Kidney epithelial cell (primary cell): ENCODE data around the gene CRHR2. TPM values are rescaled to one million over a fixed set of nuclear protein-coding genes. Genes with fewer than 3 reads are reported as not detected.

Experiments
- DNase-seq: peaks from one replicate; pipeline ENCODE4 v3.0.0-alpha.2; 2010; ENCODE audit warnings: low read depth
- H3K27me3 ChIP-seq: 2 replicates; pipeline ENCODE4 v1.6.0; 2011; ENCODE audit warnings: low read length; ENCODE audit not compliant: control insufficient read depth, insufficient read depth
- H3K36me3 ChIP-seq: 2 replicates; pipeline ENCODE4 v1.5.1; 2011; ENCODE audit warnings: low read length; ENCODE audit not compliant: control insufficient read depth, insufficient read depth
- H3K4me3 ChIP-seq: 2 replicates; pipeline ENCODE4 v1.5.1; 2011; ENCODE audit warnings: low read depth, mild to moderate bottlenecking, control low read depth, low read length
- total RNA-seq: library from RNA; depleted of rRNA; stranded (reverse); fragments of >200 nt; gene quantifications from 2 replicates; pipeline ENCODE4 v1.2.3, GENCODE V29; 2015
- TF ChIP-seq, protein P1 (sequence below): IDR thresholded peaks from 2 replicates; pipeline ENCODE4 v1.5.1; 2011; ENCODE audit warnings: mild to moderate bottlenecking, moderate library complexity, low read length, control low read depth, inconsistent platforms; ENCODE audit not compliant: insufficient read depth, poor library complexity, severe bottlenecking

Gene CRHR2
- total RNA-seq, 1 donor from 2014 or later, result not detected

- no peak overlapping the region for H3K4me3 ChIP-seq
- peaks cover 4% of the 10 kb centered on the region for H3K27me3 ChIP-seq
- TF ChIP-seq, protein P1, sequence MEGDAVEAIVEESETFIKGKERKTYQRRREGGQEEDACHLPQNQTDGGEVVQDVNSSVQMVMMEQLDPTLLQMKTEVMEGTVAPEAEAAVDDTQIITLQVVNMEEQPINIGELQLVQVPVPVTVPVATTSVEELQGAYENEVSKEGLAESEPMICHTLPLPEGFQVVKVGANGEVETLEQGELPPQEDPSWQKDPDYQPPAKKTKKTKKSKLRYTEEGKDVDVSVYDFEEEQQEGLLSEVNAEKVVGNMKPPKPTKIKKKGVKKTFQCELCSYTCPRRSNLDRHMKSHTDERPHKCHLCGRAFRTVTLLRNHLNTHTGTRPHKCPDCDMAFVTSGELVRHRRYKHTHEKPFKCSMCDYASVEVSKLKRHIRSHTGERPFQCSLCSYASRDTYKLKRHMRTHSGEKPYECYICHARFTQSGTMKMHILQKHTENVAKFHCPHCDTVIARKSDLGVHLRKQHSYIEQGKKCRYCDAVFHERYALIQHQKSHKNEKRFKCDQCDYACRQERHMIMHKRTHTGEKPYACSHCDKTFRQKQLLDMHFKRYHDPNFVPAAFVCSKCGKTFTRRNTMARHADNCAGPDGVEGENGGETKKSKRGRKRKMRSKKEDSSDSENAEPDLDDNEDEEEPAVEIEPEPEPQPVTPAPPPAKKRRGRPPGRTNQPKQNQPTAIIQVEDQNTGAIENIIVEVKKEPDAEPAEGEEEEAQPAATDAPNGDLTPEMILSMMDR, result no peak
- DNase-seq, result no peak
- H3K36me3 ChIP-seq, result no peaks in the 10 kb centered on the region
Observed at GRCh38 chr7:30660331-30661255, 21.7 kb downstream of the CRHR2 start.

- H3K4me3 ChIP-seq, result no peak overlapping the region
Observed at GRCh38 chr7:30659312-30659711, 22.9 kb downstream of the CRHR2 start.

DNA sequence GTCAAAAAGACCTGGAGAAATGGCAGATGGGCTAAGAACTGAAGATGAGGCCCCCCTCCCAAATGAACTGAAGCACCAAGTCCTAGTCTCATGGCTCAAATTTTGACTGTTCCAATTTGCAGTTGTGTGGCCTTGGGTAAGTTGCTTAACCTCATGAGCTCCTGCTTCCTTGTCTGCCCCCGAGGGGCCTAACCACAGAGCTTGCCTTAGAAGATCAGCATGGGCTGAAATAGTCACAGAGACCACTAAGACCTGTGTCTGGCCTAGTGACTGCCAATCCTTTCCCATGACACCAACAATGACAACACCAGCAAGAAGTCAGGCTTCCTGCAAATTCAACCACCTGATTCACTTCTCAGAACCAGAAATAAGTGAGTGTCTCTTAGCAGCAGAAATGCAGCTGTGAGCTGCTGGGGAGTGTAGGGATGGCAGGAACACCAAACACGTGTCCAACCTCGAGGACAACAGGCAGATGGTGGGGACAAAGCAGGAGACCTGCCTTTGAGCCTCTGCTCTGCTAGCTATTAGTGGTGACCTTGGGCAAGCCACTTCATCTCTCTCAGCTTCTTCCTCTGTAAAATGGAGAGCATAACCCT, 23.7 kb downstream of the CRHR2 start:
- H3K4me3 ChIP-seq, result no peak overlapping the region
- H3K36me3 ChIP-seq, result no peaks in the 10 kb centered on the region
- H3K27me3 ChIP-seq, result peaks cover 4% of the 10 kb centered on the region
- TF ChIP-seq, protein P1, result no peak
- no peak for DNase-seq

More at GRCh38 chr7:30659312-30659711, 22.9 kb downstream of the CRHR2 start:
- Histone ChIP-seq H3K36me3 (no peaks in the 10 kb centered on the region), H3K27me3 (peaks cover 4% of the 10 kb centered on the region)
- TF ChIP-seq, protein P1, result no peak
- DNase-seq, result no peak

DNA sequence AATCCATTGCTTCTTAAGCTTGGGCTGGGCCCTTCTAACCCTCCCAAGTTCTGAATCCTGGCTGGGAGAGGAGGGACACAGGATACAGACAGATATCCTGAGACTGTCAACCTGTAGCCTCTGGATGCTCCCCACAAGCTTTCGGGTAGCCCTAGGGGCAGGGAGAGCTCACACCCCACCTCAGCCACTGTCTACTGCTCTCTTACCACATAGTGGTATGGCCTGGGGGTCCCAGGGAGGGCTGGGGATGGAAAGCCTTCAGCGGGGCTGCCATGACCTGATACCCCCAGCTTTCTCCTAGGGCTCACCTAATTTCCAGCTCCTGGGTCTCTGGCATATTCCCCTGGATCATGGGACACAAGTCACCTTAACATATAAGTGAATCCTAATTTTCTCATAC, 25.1 kb downstream of the CRHR2 start:
- no peak overlapping the region for H3K4me3 ChIP-seq
- DNase-seq, result no peak
- peaks cover 4% of the 10 kb centered on the region for H3K27me3 ChIP-seq
- TF ChIP-seq, protein P1, result no peak
- no peaks in the 10 kb centered on the region for H3K36me3 ChIP-seq

GRCh38 chr7:30656006-30656957, 26.0 kb downstream of the CRHR2 start:
- Histone ChIP-seq H3K27me3 (no peaks in the 10 kb centered on the region), H3K4me3 (no peak overlapping the region), H3K36me3 (no peaks in the 10 kb centered on the region)
- no peak for DNase-seq
- TF ChIP-seq, protein P1, result no peak
